PFSK-1 (cell line): ENCODE data around the gene NOX5.

Experiments
- FOXP2 ChIP-seq: optimal IDR thresholded peaks from 2 replicates; pipeline ENCODE3; 2011; ENCODE audit warnings: borderline replicate concordance, control low read depth, inconsistent platforms; ENCODE audit not compliant: insufficient read depth; ENCODE audit errors: extremely low read length, extremely low read depth
- POLR2AphosphoS5 ChIP-seq: IDR thresholded peaks from 2 replicates; pipeline ENCODE4 v1.6.1; 2012; ENCODE audit warnings: low read depth, mild to moderate bottlenecking, control low read depth, low read length, moderate library complexity
- REST ChIP-seq, 2 experiments: IDR thresholded peaks; 2 replicates each; pipeline versions ENCODE4 v1.6.1 to v1.8.0; 2011 to 2012; ENCODE audit warnings: low read depth in 2 of 2, low read length in 2 of 2, control low read depth in 1 of 2, inconsistent platforms in 1 of 2, mild to moderate bottlenecking in 1 of 2, moderate library complexity in 1 of 2; ENCODE audit not compliant: insufficient read depth in 1 of 2
- SIN3A ChIP-seq: IDR thresholded peaks from 2 replicates; pipeline ENCODE4 v1.6.1; 2012; ENCODE audit warnings: mild to moderate bottlenecking, low read length, moderate library complexity, borderline replicate concordance; ENCODE audit not compliant: insufficient read depth
- TAF1 ChIP-seq: IDR thresholded peaks from 2 replicates; pipeline ENCODE4 v1.6.1; 2012; ENCODE audit warnings: low read length, control low read depth, borderline replicate concordance; ENCODE audit not compliant: insufficient read depth

- TF ChIP-seq POLR2AphosphoS5 (no peak), REST (IDR thresholded peaks at IDR 0.05; ENCODE audit: insufficient read depth in 1 of 2, low read depth in 2 of 2, low read length in 2 of 2) (no peak), SIN3A (no peak), FOXP2 (no peak), TAF1 (no peak)
Measured at GRCh38 chr15:69095274-69095673, 80.8 kb downstream of the NOX5 start.
